HEK293T (cell line): ENCODE measurements around the gene CEMP1.

Experiments used
- BHLHE40 ChIP-seq: fragments of 450-650 bp; IDR thresholded peaks from 2 replicates; pipeline ENCODE4 v1.6.1; 2016; ENCODE audit warnings: mild to moderate bottlenecking, moderate library complexity, borderline replicate concordance
- FOXM1 ChIP-seq: fragments of 450-650 bp; IDR thresholded peaks from 2 replicates; pipeline ENCODE4 v1.6.1; 2017; ENCODE audit warnings: mild to moderate bottlenecking, borderline replicate concordance

DNA sequence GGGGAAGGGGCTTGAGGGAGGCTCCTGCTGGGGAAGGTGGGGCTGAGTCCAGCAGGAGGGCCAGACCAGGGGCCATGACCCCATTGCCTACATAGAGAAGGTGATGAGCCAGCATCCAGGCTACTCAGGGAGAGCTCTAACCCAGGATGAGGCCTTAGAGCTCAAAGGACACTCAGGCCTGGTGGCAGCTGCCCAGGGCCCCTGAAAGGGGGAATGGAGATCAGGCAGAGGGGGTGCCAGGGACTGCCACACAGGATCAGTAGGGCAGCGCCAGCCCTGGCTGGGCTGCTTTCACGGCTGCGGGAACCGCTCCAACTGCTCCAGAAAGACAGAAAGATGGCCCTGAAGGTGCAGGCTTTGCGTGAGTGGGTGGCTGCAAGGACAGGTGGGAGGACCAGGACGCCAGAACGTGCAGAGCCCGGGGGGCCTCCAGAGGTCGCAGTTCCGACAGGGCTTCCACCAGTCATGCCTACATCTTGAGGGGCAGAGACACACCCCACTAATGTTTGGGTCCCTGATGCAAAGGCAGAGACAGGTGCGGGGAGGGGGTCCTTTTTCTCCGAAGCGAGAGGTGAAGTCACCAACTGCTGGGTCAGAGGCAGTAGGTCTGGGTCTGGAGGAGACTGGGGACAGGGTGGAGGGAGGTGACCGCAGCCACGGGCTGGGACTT, 18.3 kb downstream of the CEMP1 start:
- no peak for TF ChIP-seq BHLHE40
- no peak for TF ChIP-seq FOXM1
